A549 (cell line): ENCODE measurements around the gene CCL24. TPM values are rescaled to one million over a fixed set of nuclear protein-coding genes. Genes with fewer than 3 reads are reported as not detected.

Source experiments
- ATAC-seq, 2 experiments: fragments of 200-7000 bp in 1 of 2; fragments of >200 bp in 1 of 2; cut with Nextera tagmentation in 1 of 2; cut with Tn5 transposase in 1 of 2; 3 replicates each; pipeline versions ENCODE4 v1.8.0 to v1.9.1; 2018 to 2020; ENCODE audit warnings: mild to moderate bottlenecking in 1 of 2, moderate library complexity in 1 of 2
- CTCF ChIA-PET: fragments of 300-600 bp; sonication (Branson Sonifier 250); formaldehyde crosslinking; extraction: SDS; loops from one replicate; lab custom pipeline; 2021; ENCODE audit warnings: antibody characterized with exemption, inconsistent platforms; lab: Yijun Ruan, JAX
- POLR2A ChIA-PET: fragments of 350-600 bp; formaldehyde crosslinking; extraction: SDS; loops from one replicate; lab custom pipeline; 2021; ENCODE audit warnings: antibody characterized with exemption, inconsistent platforms; lab: Yijun Ruan, JAX
- DNase-seq, 2 experiments: peaks; one replicate each; pipeline versions ENCODE4 v3.0.0 to v3.0.0-alpha.2; 2011 to 2016; ENCODE audit warnings: low read depth in 1 of 2, low spot score in 1 of 2
- FAIRE-seq: peaks from 2 replicates; lab custom pipeline; 2011; peaks lifted over from hg19 to GRCh38; lab: Jason Lieb, UNC
- H3K27ac ChIP-seq, 2 experiments: fragments of >200 bp; sonication (Bioruptor Twin); formaldehyde crosslinking; 3 replicates each; pipeline ENCODE4 v1.5.1; 2016 to 2017
- H3K4me1 ChIP-seq: fragments of >200 bp; sonication (Bioruptor Twin); formaldehyde crosslinking; 3 replicates; pipeline ENCODE4 v1.6.1; 2016
- H3K4me2 ChIP-seq: fragments of >200 bp; sonication (Bioruptor Twin); formaldehyde crosslinking; 3 replicates; pipeline ENCODE4 v1.6.1; 2016
- H3K4me3 ChIP-seq: fragments of >200 bp; sonication (Bioruptor Twin); formaldehyde crosslinking; 3 replicates; pipeline ENCODE4 v1.5.1; 2016
- H3K9me3 ChIP-seq: fragments of >200 bp; sonication (Bioruptor Twin); formaldehyde crosslinking; 3 replicates; pipeline ENCODE4 v1.6.1; 2016
- BCL3 ChIP-seq: fragments of >200 bp; sonication (Bioruptor Twin); formaldehyde crosslinking; IDR thresholded peaks from 3 replicates; pipeline ENCODE4 v1.6.1; 2016
- CBX2 ChIP-seq: fragments of 200-600 bp; sonication (generic); IDR thresholded peaks from 2 replicates; pipeline ENCODE4 v1.6.1; 2016; ENCODE audit warnings: low read depth, mild to moderate bottlenecking, borderline replicate concordance
- CEBPB ChIP-seq, 2 experiments: fragments of >200 bp in 1 of 2; sonication (Bioruptor Twin) in 1 of 2; formaldehyde crosslinking in 1 of 2; IDR thresholded peaks; 2 replicates each; pipeline ENCODE4 v1.6.1; 2012 to 2016
- CHD2 ChIP-seq: fragments of 150-350 bp; IDR thresholded peaks from 2 replicates; pipeline ENCODE4 v1.6.1; 2014; ENCODE audit warnings: low read length; ENCODE audit not compliant: partially characterized antibody
- E2F6 ChIP-seq: IDR thresholded peaks from 2 replicates; pipeline ENCODE4 v1.6.1; 2012; ENCODE audit warnings: low read depth, borderline replicate concordance
- FOSB ChIP-seq: fragments of 250-450 bp; sonication (Bioruptor Pico); IDR thresholded peaks from 2 replicates; pipeline ENCODE4 v1.5.0; 2020; ENCODE audit warnings: mild to moderate bottlenecking, moderate library complexity
- FOSL2 ChIP-seq, 2 experiments: fragments of 450-650 bp in 1 of 2; fragments of >200 bp in 1 of 2; sonication (Bioruptor Twin) in 1 of 2; formaldehyde crosslinking; IDR thresholded peaks; 2 replicates each; pipeline versions ENCODE4 v1.5.0 to v1.6.1; 2016 to 2020; ENCODE audit warnings: mild to moderate bottlenecking in 1 of 2, moderate library complexity in 1 of 2
- GATA3 ChIP-seq: IDR thresholded peaks from 2 replicates; pipeline ENCODE4 v1.6.1; 2012; ENCODE audit warnings: borderline replicate concordance
- HEYL ChIP-seq: fragments of 250-450 bp; sonication (Bioruptor Pico); IDR thresholded peaks from 2 replicates; pipeline ENCODE4 v1.8.0; 2021; ENCODE audit warnings: mild to moderate bottlenecking, moderate library complexity
- HOXB13 ChIP-seq: fragments of 250-450 bp; sonication (Bioruptor Pico); IDR thresholded peaks from 2 replicates; pipeline ENCODE4 v1.5.0; 2020; ENCODE audit warnings: low read depth, mild to moderate bottlenecking, moderate library complexity
- JUN ChIP-seq, 2 experiments: fragments of >200 bp; sonication (Bioruptor Twin); formaldehyde crosslinking; IDR thresholded peaks; 2 replicates in 1 of 2; 3 replicates in 1 of 2; pipeline ENCODE4 v1.6.1; 2016 to 2017
- KDM1A ChIP-seq: fragments of 200-600 bp; sonication (generic); IDR thresholded peaks from 2 replicates; pipeline ENCODE4 v1.6.1; 2016; ENCODE audit warnings: low read depth, mild to moderate bottlenecking
- MAFK ChIP-seq: fragments of 450-650 bp; IDR thresholded peaks from 2 replicates; pipeline ENCODE4 v1.6.1; 2014; ENCODE audit not compliant: partially characterized antibody
- MAZ ChIP-seq: fragments of 150-350 bp; IDR thresholded peaks from 2 replicates; pipeline ENCODE4 v1.6.1; 2014; ENCODE audit warnings: antibody characterized with exemption, low read depth, low read length, borderline replicate concordance
- NFE2L2 ChIP-seq: fragments of 150-350 bp; conservative IDR thresholded peaks from 2 replicates; pipeline ENCODE4 v1.6.1; 2014; ENCODE audit warnings: low read length
- NR3C1 ChIP-seq: fragments of >200 bp; sonication (Bioruptor Twin); formaldehyde crosslinking; IDR thresholded peaks from 3 replicates; pipeline ENCODE4 v1.6.1; 2017
- RARB ChIP-seq: fragments of 250-450 bp; sonication (Bioruptor Pico); IDR thresholded peaks from 2 replicates; pipeline ENCODE4 v1.8.0; 2021; ENCODE audit warnings: mild to moderate bottlenecking, moderate library complexity
- RFX5 ChIP-seq: fragments of 450-650 bp; IDR thresholded peaks from 2 replicates; pipeline ENCODE4 v1.7.1; 2014; ENCODE audit warnings: antibody characterized with exemption, mild to moderate bottlenecking, moderate library complexity
- TFCP2L1 ChIP-seq: fragments of 250-450 bp; sonication (Bioruptor Pico); IDR thresholded peaks from 2 replicates; pipeline ENCODE4 v1.5.0; 2021; ENCODE audit warnings: mild to moderate bottlenecking
- USF2 ChIP-seq: fragments of 450-650 bp; IDR thresholded peaks from 2 replicates; pipeline ENCODE4 v1.6.1; 2014; ENCODE audit warnings: antibody characterized with exemption
- ZSCAN20 ChIP-seq: fragments of 250-450 bp; sonication (Bioruptor Pico); IDR thresholded peaks from 2 replicates; pipeline ENCODE4 v1.8.0; 2022; ENCODE audit warnings: mild to moderate bottlenecking, moderate library complexity
- WGBS: methylation state at CpG from one replicate; pipeline ENCODE4 v1.1.6; 2017; ENCODE audit errors: missing lambda C conversion rate; 5-methylcytosine and 5-hydroxymethylcytosine counted together
- polyA plus RNA-seq, 4 experiments: library from polyadenylated mRNA; depleted of rRNA in 3 of 4; stranded (reverse); fragments of >200 nt; fragmentation: RNase III in 1 of 4; extraction: RNeasy Plus Mini Kit Qiagen cat#74134 plus additional on column Dnase treatment in 1 of 4; gene quantifications; 2 replicates in 3 of 4; 3 replicates in 1 of 4; pipeline ENCODE4 v1.2.3, GENCODE V29; 2011 to 2017
- TF ChIP-seq, protein P1 (sequence below): IDR thresholded peaks from 2 replicates; pipeline ENCODE4 v1.6.1; 2012
- TF ChIP-seq, protein P2 (sequence below): fragments of >200 bp; sonication (Bioruptor Twin); formaldehyde crosslinking; IDR thresholded peaks from 3 replicates; pipeline ENCODE4 v1.5.1; 2016

Gene CCL24
- polyA plus RNA-seq, 2 of the 4 experiments (the other 2 are of a cell fraction) = 0.14 TPM; not detected in 1

- peaks cover 7% of the 10 kb centered on the region for H3K4me1 ChIP-seq
- H3K4me2 ChIP-seq = no peak overlapping the region
- FAIRE-seq = no peak
- 60% methylated on average over 6 of the region's 6 CpGs for WGBS
- H3K4me3 ChIP-seq = no peak overlapping the region
- POLR2A ChIA-PET = interaction anchor here (0.5 to 1.2 kb wide), 2 partner anchors 16 to 57 kb away, joined by 3 to 7 read pairs; no protein-coding TSS in a partner anchor
- no peak for ATAC-seq
- H3K27ac ChIP-seq = no peak overlapping the region
- no peaks in the 10 kb centered on the region for H3K9me3 ChIP-seq
- no peak for DNase-seq
- CTCF ChIA-PET = interaction anchor here (0.6 kb wide), 1 partner anchor 178 kb away, joined by 3 read pairs; no protein-coding TSS in a partner anchor
- TF ChIP-seq HEYL (CRISPR knock-in tag) (no peak), RARB (CRISPR knock-in tag) (no peak), CBX2 (no peak), JUN (IDR thresholded peaks at IDR 0.05) (no peak)
These were observed 17.2 kb downstream of the CCL24 start for GRCh38 chr7:75796420-75796819.

DNA sequence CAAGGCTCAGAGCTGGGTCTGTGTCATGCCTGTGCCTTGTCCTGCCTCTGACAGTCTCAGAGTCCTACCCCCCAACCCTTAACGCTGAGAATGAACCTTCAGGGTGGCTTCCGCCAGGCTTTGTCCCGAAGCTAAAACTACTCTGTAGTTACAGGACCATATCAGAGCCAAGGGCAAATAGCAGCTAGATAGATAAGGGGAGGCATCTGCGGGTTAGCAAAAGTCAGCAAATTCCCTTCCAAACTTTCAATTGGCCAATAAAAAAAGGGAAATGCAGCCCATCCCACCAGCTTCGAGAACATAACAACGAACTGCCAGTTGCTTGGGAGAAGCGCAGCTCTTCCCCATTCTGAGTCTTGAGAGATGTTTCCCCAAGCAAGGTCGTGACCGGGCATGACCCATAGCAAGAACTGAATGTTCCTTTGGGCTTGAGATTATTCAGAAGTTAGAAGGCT, 17.7 kb downstream of the CCL24 start:
- Histone ChIP-seq H3K4me3 (no peak overlapping the region), H3K4me1 (peaks cover 11% of the 10 kb centered on the region), H3K9me3 (no peaks in the 10 kb centered on the region), H3K4me2 (no peak overlapping the region), H3K27ac (no peak overlapping the region)
- DNase-seq (no peak), FAIRE-seq (no peak), ATAC-seq (no peak)
- TF ChIP-seq FOSB (CRISPR knock-in tag) (no peak), NFE2L2 (no peak), CEBPB (IDR thresholded peaks at IDR 0.05) (no peak), GATA3 (no peak), MAFK (no peak), MAZ (no peak), BCL3 (no peak), NR3C1 (no peak), FOSL2 (IDR thresholded peaks at IDR 0.05) (no peak), FOSL2 (CRISPR knock-in tag; IDR thresholded peaks at IDR 0.05) (no peak)
- TF ChIP-seq, protein P1, sequence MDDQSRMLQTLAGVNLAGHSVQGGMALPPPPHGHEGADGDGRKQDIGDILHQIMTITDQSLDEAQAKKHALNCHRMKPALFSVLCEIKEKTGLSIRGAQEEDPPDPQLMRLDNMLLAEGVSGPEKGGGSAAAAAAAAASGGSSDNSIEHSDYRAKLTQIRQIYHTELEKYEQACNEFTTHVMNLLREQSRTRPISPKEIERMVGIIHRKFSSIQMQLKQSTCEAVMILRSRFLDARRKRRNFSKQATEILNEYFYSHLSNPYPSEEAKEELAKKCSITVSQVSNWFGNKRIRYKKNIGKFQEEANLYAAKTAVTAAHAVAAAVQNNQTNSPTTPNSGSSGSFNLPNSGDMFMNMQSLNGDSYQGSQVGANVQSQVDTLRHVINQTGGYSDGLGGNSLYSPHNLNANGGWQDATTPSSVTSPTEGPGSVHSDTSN = no peak
- TF ChIP-seq, protein P2, sequence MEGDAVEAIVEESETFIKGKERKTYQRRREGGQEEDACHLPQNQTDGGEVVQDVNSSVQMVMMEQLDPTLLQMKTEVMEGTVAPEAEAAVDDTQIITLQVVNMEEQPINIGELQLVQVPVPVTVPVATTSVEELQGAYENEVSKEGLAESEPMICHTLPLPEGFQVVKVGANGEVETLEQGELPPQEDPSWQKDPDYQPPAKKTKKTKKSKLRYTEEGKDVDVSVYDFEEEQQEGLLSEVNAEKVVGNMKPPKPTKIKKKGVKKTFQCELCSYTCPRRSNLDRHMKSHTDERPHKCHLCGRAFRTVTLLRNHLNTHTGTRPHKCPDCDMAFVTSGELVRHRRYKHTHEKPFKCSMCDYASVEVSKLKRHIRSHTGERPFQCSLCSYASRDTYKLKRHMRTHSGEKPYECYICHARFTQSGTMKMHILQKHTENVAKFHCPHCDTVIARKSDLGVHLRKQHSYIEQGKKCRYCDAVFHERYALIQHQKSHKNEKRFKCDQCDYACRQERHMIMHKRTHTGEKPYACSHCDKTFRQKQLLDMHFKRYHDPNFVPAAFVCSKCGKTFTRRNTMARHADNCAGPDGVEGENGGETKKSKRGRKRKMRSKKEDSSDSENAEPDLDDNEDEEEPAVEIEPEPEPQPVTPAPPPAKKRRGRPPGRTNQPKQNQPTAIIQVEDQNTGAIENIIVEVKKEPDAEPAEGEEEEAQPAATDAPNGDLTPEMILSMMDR = no peak
- WGBS = 79% methylated on average over 9 of the region's 9 CpGs
- POLR2A ChIA-PET = interaction anchor here (0.5 to 1.2 kb wide), 2 partner anchors 16 to 56 kb away, joined by 3 to 7 read pairs; no protein-coding TSS in a partner anchor
- CTCF ChIA-PET = interaction anchor here (0.6 kb wide), 1 partner anchor 179 kb away, joined by 3 read pairs; no protein-coding TSS in a partner anchor

- DNase-seq = no peak
- no peak overlapping the region for H3K27ac ChIP-seq
- TF ChIP-seq RFX5 (no peak), TFCP2L1 (CRISPR knock-in tag) (no peak), HOXB13 (CRISPR knock-in tag) (no peak), E2F6 (no peak), CEBPB (IDR thresholded peaks at IDR 0.05) (no peak), CHD2 (no peak), KDM1A (no peak), ZSCAN20 (CRISPR knock-in tag) (no peak), USF2 (no peak)
- TF ChIP-seq, protein P1 = no peak
- TF ChIP-seq, all 56 proteins: peak for 0
- ChIA-PET CTCF (no interaction called here), POLR2A (interaction anchor here (1.1 kb wide), 1 partner anchor 113 kb away, joined by 3 read pairs; no protein-coding TSS in a partner anchor)
- Histone ChIP-seq H3K4me2 (no peak overlapping the region), H3K4me1 (peaks cover 11% of the 10 kb centered on the region), H3K4me3 (no peak overlapping the region), H3K9me3 (no peaks in the 10 kb centered on the region)
- FAIRE-seq = no peak
- ATAC-seq = no peak
- 71% methylated on average over 2 of the region's 2 CpGs for WGBS
These were observed 19.9 kb downstream of the CCL24 start for GRCh38 chr7:75793676-75794075.
